T-helper 1 cell (primary cell): Measurements from ENCODE around the gene DYNC1I1.

Experiments
- DNase-seq, 5 donors: peaks; one replicate each; pipeline ENCODE4 v3.0.0-alpha.2; 2012 to 2020

The DYNC1I1 gene

DNA sequence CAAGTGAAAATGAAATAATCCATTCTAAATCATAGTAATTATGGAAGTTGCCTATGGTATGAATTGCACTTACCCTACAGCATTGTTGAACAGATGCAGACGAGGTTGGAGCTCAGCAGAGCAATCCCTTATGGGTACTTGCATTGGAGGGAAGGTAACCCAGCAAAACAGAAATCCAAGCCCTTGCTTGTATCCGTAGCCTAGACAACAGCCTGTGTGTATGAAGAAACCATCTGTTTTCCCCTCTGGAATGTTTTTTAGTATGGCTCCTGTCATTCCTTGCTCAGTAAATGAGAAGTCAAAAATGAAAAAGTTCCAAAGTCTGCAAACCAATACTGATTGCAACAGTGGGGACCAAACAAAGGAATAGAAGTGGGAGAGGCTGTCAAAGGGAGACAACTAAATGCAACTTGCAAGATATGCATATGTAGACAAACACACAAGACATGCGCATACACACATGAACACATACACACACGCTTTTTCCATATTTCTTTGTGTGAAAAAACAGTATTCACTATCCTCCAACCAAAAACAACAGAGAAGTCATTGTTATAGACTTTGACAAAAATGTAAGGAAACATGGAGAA is 260.8 kb downstream of the DYNC1I1 start:
- no peak for DNase-seq

DNA sequence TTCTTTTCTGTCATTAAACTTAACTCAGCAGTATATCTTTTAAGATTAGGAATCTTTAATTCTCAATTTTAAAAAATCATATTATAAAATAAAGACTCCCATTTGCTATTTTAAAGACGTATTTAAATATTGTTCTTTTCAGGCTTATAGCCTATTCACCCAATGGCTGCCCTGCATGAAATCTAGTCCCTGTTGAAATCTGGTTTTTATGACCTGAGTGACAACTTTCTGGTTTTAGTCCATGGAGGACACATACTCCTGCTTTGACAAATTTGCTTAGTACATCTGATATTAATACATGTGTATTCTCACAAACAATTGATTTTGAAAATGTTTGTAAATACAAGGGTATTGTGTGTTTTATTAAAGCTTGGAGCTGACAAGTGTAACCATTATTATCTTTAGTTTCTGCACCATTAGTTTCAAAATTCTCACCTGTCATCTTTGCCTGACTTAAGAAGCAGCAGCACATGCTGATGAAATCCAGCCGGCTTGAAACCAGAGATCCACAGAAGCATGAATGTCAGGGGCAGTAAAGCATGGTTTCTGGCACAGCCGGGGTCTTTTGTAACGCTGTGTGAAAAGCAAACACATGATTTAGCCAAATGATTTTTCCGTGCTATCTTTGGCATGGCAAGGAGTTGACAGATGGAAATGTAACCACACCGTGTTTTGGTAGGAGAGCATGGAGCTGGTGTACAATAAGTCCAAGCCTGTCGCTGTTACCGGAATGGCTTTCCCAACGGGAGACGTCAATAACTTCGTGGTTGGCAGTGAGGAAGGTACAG is 262.8 kb downstream of the DYNC1I1 start:
- no peak for DNase-seq

GRCh38 chr7:96040250-96040772 is 268.0 kb downstream of the DYNC1I1 start:
- DNase-seq, result no peak

DNA sequence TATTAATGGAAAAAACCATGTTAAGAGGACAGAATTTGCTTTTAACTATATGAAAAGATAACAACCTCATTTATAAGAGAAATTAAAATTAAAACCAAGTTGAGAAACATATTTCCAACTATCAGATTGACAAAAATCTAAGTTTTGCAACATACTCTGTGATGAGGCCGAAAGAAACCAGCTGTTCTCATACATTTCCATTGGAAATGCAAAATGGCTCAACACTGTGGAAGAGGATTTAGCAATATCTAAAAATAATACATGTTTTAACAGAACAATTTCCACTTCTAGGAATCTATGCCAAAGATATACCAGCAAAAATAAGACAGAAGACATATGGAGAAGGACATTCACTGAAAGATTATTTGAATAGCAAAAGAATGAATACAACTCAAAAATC is 268.8 kb downstream of the DYNC1I1 start:
- DNase-seq, result no peak

- DNase-seq, result no peak
Observed at GRCh38 chr7:96045181-96045580, 272.8 kb downstream of the DYNC1I1 start.

- no peak for DNase-seq
Observed at GRCh38 chr7:96045919-96046318, 273.6 kb downstream of the DYNC1I1 start.

DNA sequence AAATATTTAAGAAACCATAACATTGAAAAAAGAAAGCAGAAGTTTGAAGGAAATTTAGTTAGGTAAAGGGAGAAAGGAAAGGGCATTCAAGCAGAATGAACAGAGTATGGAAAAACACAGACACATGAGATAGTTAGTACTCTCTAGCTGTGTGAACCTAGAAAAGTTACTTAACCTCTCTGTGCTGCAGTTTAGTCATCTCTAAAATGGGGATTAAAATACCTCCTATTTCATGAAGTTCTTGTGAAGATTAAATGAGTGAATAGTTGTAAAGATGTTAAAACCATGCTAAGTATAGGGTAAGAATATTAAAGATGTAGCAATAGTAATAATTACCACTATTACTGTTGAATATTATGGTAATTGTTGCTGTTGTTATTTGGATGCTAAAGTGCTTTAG is 279.9 kb downstream of the DYNC1I1 start:
- no peak for DNase-seq

DNA sequence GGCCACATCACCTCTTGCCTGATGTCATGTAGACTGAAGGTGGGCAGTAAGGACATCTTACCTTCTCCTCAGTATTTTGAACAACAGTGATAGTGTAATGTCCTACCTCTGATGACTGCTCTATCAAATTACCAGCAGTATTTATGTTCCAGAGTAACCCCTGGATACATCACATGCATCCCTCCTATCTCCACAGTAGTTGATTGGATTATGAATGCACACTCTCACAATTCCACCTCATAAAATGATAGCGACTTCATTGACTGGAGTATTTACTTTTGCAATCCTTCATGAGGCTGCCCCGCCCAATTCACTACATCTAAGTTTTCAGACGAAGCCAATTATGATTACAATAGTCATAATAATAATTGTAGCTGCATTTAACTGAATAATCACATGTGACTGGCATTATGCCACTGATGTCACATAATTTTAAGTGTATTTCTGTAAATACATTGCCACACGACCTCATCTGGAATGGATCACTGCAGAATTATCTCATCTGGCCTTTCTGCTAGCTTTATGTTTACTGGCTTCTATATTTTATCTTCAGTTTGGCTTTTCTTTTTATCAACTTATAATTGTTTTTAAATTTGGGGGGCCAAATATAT is 280.6 kb downstream of the DYNC1I1 start:
- no peak for DNase-seq

DNA sequence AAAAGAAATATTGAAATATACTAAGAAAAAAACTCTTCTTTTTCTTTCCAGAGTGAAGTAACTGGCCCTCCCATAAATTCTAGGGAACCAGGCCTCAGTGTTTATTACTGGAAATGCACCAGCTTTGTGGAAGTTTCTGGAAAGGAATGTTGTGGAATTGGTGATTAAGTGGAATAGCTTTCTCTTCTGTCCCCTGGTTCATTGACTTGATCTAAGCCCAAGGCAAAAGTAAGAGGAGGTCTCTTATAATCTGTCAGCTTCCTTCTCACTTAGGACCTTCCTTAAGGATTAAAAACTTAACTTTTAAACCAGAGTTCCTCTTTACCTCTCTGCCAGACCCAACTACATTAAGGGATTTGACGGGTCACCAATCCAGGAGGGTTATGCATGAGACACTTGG is 283.4 kb downstream of the DYNC1I1 start:
- DNase-seq, result no peak

DNA sequence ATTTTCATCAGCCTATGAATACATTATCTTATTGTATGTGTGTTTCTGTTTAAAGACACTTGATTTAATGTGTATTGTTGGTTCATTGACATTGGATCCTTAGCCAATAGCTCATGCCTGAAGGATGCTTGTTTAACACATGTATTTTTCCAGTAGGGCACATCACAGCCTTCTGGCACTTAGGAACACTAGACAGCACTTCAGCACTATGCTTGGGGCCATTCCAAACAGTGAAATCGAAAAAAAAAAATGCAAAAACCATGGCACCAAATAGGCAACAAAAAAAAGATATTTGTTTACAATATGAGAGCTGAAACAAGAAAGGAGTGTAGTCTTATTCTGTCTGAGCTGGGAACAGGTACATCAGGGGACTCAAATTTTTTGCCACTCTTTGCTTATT is 286.7 kb downstream of the DYNC1I1 start:
- DNase-seq, result no peak

DNA sequence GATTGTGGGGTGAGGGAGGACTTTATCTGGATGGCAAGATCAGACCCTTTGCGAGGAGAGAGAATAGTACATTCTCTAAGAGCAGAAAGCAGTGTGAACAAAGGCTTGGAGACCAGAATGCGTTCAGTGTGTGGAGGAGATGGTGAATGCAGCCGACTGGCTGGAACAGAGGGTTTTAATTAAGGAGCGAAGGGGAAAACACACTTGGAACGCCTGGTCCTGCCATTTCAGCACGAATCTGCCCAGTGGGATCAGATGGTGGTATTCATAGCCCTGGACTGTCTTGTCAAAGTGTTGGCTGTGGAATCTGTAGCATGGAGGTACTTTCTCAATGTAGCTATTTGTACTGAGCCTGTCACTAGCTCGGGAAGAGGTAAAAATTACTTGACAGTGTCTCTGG is 288.7 kb downstream of the DYNC1I1 start:
- no peak for DNase-seq

DNA sequence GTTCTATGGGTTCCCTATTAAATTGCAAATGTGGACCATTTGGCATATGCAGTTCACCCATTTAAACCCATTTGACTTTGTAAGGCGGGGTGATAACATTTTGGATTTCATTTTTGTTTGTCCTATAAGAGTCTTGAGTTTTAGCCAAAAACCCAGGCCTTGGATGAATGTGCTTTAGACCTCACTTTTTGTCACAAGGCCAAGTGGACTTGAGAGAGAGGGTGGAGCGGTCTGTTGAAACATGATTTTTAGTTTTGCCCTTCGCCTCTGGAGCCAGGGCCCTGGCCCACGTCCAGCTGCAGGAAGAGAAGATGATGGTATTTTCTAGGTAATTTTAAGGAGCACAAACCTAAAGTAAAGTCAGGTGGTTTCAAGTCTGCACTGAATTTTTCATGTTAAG is 289.5 kb downstream of the DYNC1I1 start:
- DNase-seq, result no peak

DNA sequence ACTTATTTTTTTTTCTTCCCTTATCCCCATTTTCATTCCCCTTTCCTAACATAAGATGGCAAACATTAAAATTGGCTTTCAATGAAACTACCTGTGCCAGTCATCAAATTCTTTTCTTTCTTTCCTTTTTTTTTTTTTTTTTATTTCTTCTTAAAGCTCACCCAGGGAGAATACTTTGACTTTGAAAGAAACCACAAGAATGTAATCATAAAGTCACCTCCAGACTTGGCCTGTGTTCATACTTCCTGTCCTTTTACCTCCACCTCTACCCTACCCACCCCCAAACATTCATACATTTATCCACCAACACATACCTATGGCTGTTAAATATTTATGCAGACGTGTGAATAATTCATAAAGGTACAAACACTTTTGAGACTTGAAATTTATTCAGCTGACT is 295.0 kb downstream of the DYNC1I1 start:
- no peak for DNase-seq

GRCh38 chr7:96069401-96069800 is 297.0 kb downstream of the DYNC1I1 start:
- no peak for DNase-seq

DNA sequence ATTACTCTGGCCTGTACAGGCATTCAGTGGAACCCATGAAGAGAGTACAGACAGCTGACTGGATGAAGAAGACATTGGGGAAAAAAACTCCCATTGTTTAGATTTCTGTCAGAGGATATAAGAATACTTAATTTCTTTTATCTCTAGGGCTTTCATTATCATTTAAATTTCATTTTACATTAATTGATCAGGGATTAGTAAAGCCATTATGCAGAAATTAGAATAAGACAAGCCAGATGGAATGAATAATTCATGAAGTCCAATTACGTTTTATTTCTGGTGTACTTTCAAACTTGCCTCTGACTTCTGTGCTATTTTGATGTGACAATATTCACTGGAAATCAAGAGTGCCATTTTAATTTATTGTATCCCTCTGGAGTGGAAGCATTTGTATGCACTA is 302.5 kb downstream of the DYNC1I1 start:
- no peak for DNase-seq

- DNase-seq, result peak in 4 of 5 donors; percentile 19 to 37 (median 30)
Observed at GRCh38 chr7:96075510-96076349, 303.4 kb downstream of the DYNC1I1 start.

- no peak for DNase-seq
Observed at GRCh38 chr7:96076350-96076707, 304.0 kb downstream of the DYNC1I1 start.

GRCh38 chr7:96080027-96080426 is 307.7 kb downstream of the DYNC1I1 start:
- DNase-seq, result no peak

- DNase-seq, result no peak
Observed at GRCh38 chr7:96084881-96085553, 312.7 kb downstream of the DYNC1I1 start.

- DNase-seq, result no peak
Observed at GRCh38 chr7:96085953-96086352, 313.6 kb downstream of the DYNC1I1 start.

DNA sequence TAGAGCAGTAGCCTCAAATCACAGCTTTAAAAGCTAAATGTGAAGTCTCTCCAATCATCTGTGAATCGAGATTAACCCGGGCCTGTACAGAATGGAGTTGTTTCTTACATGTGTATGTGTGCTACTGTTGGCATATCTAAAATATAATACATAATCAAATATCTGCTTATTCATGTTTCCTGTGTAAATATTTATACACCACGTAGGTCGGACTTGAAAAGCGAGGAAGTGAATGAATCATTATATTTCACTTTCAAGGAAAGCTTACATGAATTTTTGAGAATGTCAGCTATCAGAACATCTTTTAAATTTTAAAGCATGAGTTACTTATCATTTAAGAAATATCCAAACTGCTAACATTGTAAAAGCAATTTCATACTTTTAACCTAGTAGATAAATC is 316.2 kb downstream of the DYNC1I1 start:
- no peak for DNase-seq

GRCh38 chr7:96089511-96089910 is 317.2 kb downstream of the DYNC1I1 start:
- DNase-seq, result no peak

DNA sequence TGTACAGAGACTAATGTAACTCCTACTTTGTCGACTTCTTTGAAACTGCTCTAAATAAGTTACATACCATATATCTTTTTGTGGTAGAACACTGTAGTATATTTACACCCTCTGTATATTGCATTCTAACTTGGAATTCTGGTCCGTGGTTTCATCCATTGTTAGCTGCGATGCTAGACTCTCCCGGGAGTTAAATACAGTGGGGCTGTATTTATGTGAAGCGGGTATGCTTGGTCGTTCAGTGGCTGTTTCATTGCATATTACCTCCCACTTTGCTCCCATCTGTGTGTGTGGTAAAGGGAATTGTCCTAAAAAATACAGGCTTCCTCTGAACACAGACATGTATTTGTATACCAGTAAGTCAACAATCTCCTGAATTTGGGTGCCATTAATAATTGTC is 318.4 kb downstream of the DYNC1I1 start:
- DNase-seq, result no peak
